WTC11 (cell line): ENCODE data around the gene ARHGAP44. TPM values are rescaled to one million over a fixed set of nuclear protein-coding genes. Genes with fewer than 3 reads are reported as not detected.

ENCODE experiments used
- ATAC-seq: fragments of 200-7000 bp; cut with Tn5 transposase; 2 replicates; pipeline ENCODE4 v1.10.0; 2021; ENCODE audit warnings: mild to moderate bottlenecking, moderate library complexity
- CTCF ChIA-PET: fragments of 300-600 bp; sonication (Branson Sonifier 250); formaldehyde crosslinking; loops from one replicate; lab custom pipeline; 2021; ENCODE audit warnings: antibody characterized with exemption; lab: Charles Lee
- POLR2A ChIA-PET: fragments of 350-600 bp; sonication (Branson Sonifier 250); formaldehyde crosslinking; loops from one replicate; lab custom pipeline; 2021; ENCODE audit warnings: antibody characterized with exemption; lab: Charles Lee
- DNase-seq: peaks from one replicate; pipeline ENCODE4 v3.0.0; 2021; ENCODE audit warnings: low spot score
- H3K27ac Mint-ChIP-seq: 2 replicates; pipeline ENCODE4 v1.8.0; 2021; ENCODE audit warnings: mixed read lengths
- H3K27me3 Mint-ChIP-seq: 2 replicates; pipeline ENCODE4 v1.8.0; 2021; ENCODE audit warnings: low read depth, mild to moderate bottlenecking, moderate library complexity, mixed read lengths
- H3K36me3 Mint-ChIP-seq: 2 replicates; pipeline ENCODE4 v1.8.0; 2021; ENCODE audit warnings: mixed read lengths
- H3K4me1 Mint-ChIP-seq: 2 replicates; pipeline ENCODE4 v1.8.0; 2022; ENCODE audit warnings: mixed read lengths
- H3K4me3 Mint-ChIP-seq: 2 replicates; pipeline ENCODE4 v1.8.0; 2021; ENCODE audit warnings: mild to moderate bottlenecking, moderate library complexity, mixed read lengths
- H3K9me3 Mint-ChIP-seq: 2 replicates; pipeline ENCODE4 v1.8.0; 2021; ENCODE audit warnings: mixed read lengths
- CDX4 ChIP-seq: fragments of 250-450 bp; sonication (Bioruptor Pico); IDR thresholded peaks from 2 replicates; pipeline ENCODE4 v1.9.0; 2021; ENCODE audit warnings: moderate library complexity, mild to moderate bottlenecking, inconsistent platforms, borderline replicate concordance
- CTCF ChIP-seq: fragments of 200-600 bp; IDR thresholded peaks from 2 replicates; pipeline ENCODE4 v1.8.0; 2022; ENCODE audit warnings: antibody characterized with exemption
- E2F1 ChIP-seq: sonication (generic); formaldehyde crosslinking; IDR thresholded peaks from 2 replicates; pipeline ENCODE4 v1.8.0; 2022; ENCODE audit warnings: mild to moderate bottlenecking, missing genetic modification reagents
- E2F5 ChIP-seq: sonication (generic); formaldehyde crosslinking; IDR thresholded peaks from 2 replicates; pipeline ENCODE4 v1.8.1; 2022; ENCODE audit warnings: mild to moderate bottlenecking, moderate library complexity, missing genetic modification reagents
- ESRRA ChIP-seq: sonication (generic); formaldehyde crosslinking; IDR thresholded peaks from 2 replicates; pipeline ENCODE4 v1.8.1; 2022; ENCODE audit warnings: mild to moderate bottlenecking, missing genetic modification reagents, borderline replicate concordance
- FOXJ3 ChIP-seq: sonication (generic); formaldehyde crosslinking; IDR thresholded peaks from 2 replicates; pipeline ENCODE4 v1.9.0; 2021; ENCODE audit warnings: missing genetic modification reagents, mild to moderate bottlenecking, borderline replicate concordance
- FOXP4 ChIP-seq: sonication (generic); formaldehyde crosslinking; IDR thresholded peaks from 2 replicates; pipeline ENCODE4 v1.8.0; 2022; ENCODE audit warnings: mild to moderate bottlenecking, missing genetic modification reagents
- IRF1 ChIP-seq: sonication (generic); formaldehyde crosslinking; IDR thresholded peaks from 2 replicates; pipeline ENCODE4 v1.8.0; 2023; ENCODE audit warnings: missing genetic modification reagents
- NFATC4 ChIP-seq: fragments of 250-450 bp; sonication (Bioruptor Pico); IDR thresholded peaks from 2 replicates; pipeline ENCODE4 v1.9.0; 2021; ENCODE audit warnings: mild to moderate bottlenecking
- NR2C2 ChIP-seq: sonication (generic); formaldehyde crosslinking; IDR thresholded peaks from 2 replicates; pipeline ENCODE4 v1.8.0; 2022; ENCODE audit warnings: mild to moderate bottlenecking, missing genetic modification reagents
- PRRX2 ChIP-seq: fragments of 250-450 bp; sonication (Bioruptor Pico); IDR thresholded peaks from 2 replicates; pipeline ENCODE4 v1.8.0; 2021; ENCODE audit warnings: mild to moderate bottlenecking
- RELA ChIP-seq: sonication (generic); formaldehyde crosslinking; IDR thresholded peaks from 2 replicates; pipeline ENCODE4 v1.8.1; 2022; ENCODE audit warnings: missing genetic modification reagents, mild to moderate bottlenecking, borderline replicate concordance
- RORB ChIP-seq: fragments of 250-450 bp; sonication (Bioruptor Pico); IDR thresholded peaks from 2 replicates; pipeline ENCODE4 v1.9.0; 2021; ENCODE audit warnings: mild to moderate bottlenecking
- SOX15 ChIP-seq: fragments of 250-450 bp; sonication (Bioruptor Pico); IDR thresholded peaks from 2 replicates; pipeline ENCODE4 v1.9.0; 2021; ENCODE audit warnings: mild to moderate bottlenecking
- TEAD4 ChIP-seq: sonication (generic); formaldehyde crosslinking; IDR thresholded peaks from 2 replicates; pipeline ENCODE4 v1.8.0; 2022; ENCODE audit warnings: mild to moderate bottlenecking, missing genetic modification reagents
- TP53 ChIP-seq: sonication (generic); formaldehyde crosslinking; IDR thresholded peaks from 2 replicates; pipeline ENCODE4 v1.8.1; 2023; ENCODE audit warnings: mild to moderate bottlenecking, missing genetic modification reagents
- USF1 ChIP-seq: sonication (generic); formaldehyde crosslinking; IDR thresholded peaks from 2 replicates; pipeline ENCODE4 v1.8.0; 2022; ENCODE audit warnings: mild to moderate bottlenecking, missing genetic modification reagents
- ZMAT4 ChIP-seq: fragments of 250-450 bp; sonication (Bioruptor Pico); IDR thresholded peaks from 2 replicates; pipeline ENCODE4 v1.9.0; 2021; ENCODE audit warnings: mild to moderate bottlenecking
- ZNF317 ChIP-seq: sonication (generic); formaldehyde crosslinking; IDR thresholded peaks from 2 replicates; pipeline ENCODE4 v1.8.1; 2023; ENCODE audit warnings: low read depth, mild to moderate bottlenecking, moderate library complexity, missing genetic modification reagents, borderline replicate concordance
- ZNF671 ChIP-seq: fragments of 250-450 bp; sonication (Bioruptor Pico); IDR thresholded peaks from 2 replicates; pipeline ENCODE4 v1.8.0; 2021; ENCODE audit warnings: mild to moderate bottlenecking
- total RNA-seq: library from RNA; stranded (reverse); gene quantifications from 3 replicates; pipeline ENCODE4 v1.2.3, GENCODE V29; 2021

The ARHGAP44 gene
- total RNA-seq, 1 experiment from 2014 or later, result 23.8 TPM

GRCh38 chr17:12909511-12909910, 120.2 kb downstream of the ARHGAP44 start:
- Mint-ChIP-seq H3K27ac (no peak overlapping the region), H3K4me3 (no peak overlapping the region), H3K9me3 (peaks cover 17% of the 10 kb centered on the region), H3K27me3 (no peaks in the 10 kb centered on the region), H3K36me3 (peaks cover 26% of the 10 kb centered on the region), H3K4me1 (no peaks in the 10 kb centered on the region)
- POLR2A ChIA-PET, result no interaction called here
- CTCF ChIA-PET, result no interaction called here
- ATAC-seq, result no peak
- no peak for DNase-seq
- no peak for TF ChIP-seq ZMAT4 (CRISPR knock-in tag)
- no peak for TF ChIP-seq RELA (CRISPR knock-in tag)
- TF ChIP-seq CTCF, result no peak
- no peak for TF ChIP-seq FOXJ3 (CRISPR knock-in tag)
- TF ChIP-seq FOXP4, result no peak
- no peak for TF ChIP-seq USF1 (CRISPR knock-in tag)
- TF ChIP-seq NR2C2 (CRISPR knock-in tag), result no peak
- no peak for TF ChIP-seq PRRX2 (CRISPR knock-in tag)
- TF ChIP-seq CDX4, result no peak
- no peak for TF ChIP-seq RORB (CRISPR knock-in tag)
- no peak for TF ChIP-seq IRF1 (CRISPR knock-in tag)
- TF ChIP-seq TEAD4 (CRISPR knock-in tag), result no peak
- TF ChIP-seq SOX15, result no peak
- TF ChIP-seq E2F5 (CRISPR knock-in tag), result no peak
- no peak for TF ChIP-seq E2F1 (CRISPR knock-in tag)
- TF ChIP-seq TP53 (CRISPR knock-in tag), result no peak
- TF ChIP-seq NFATC4 (CRISPR knock-in tag), result no peak
- no peak for TF ChIP-seq ZNF671 (CRISPR knock-in tag)
- no peak for TF ChIP-seq ZNF317

- no peak overlapping the region for H3K4me3 Mint-ChIP-seq
- no peaks in the 10 kb centered on the region for H3K4me1 Mint-ChIP-seq
- ATAC-seq (no peak), DNase-seq (no peak)
- H3K27me3 Mint-ChIP-seq, result no peaks in the 10 kb centered on the region
- ChIA-PET POLR2A (no interaction called here), CTCF (no interaction called here)
- peaks cover 24% of the 10 kb centered on the region for H3K36me3 Mint-ChIP-seq
- H3K27ac Mint-ChIP-seq, result no peak overlapping the region
- peaks cover 16% of the 10 kb centered on the region for H3K9me3 Mint-ChIP-seq
- no peak for TF ChIP-seq ESRRA (CRISPR knock-in tag)
- TF ChIP-seq, all 79 proteins: peak for 0
These were observed 121.9 kb downstream of the ARHGAP44 start for GRCh38 chr17:12911239-12911638.
